Liver (tissue), 9 donors: ENCODE measurements around the gene SCAF1. TPM values are rescaled to one million over a fixed set of nuclear protein-coding genes. Genes with fewer than 3 reads are reported as not detected.

Source experiments
- DNase-seq: peaks from one replicate; pipeline ENCODE4 v3.0.0-alpha.2; 2017; ENCODE audit warnings: low spot score
- H3K27ac ChIP-seq, 2 donors: one replicate each; pipeline ENCODE4 v1.7.0; 2013; ENCODE audit warnings: inconsistent platforms in 2 of 2, low read length in 2 of 2, control low read depth in 1 of 2, low read depth in 1 of 2, mild to moderate bottlenecking in 1 of 2
- H3K27me3 ChIP-seq, 4 donors: one replicate each; pipeline versions ENCODE4 v1.6.1 to v1.7.0; 2013; ENCODE audit warnings: low read length in 3 of 4, inconsistent platforms in 1 of 4, mild to moderate bottlenecking in 1 of 4, moderate library complexity in 1 of 4; ENCODE audit not compliant: control insufficient read depth in 4 of 4, insufficient read depth in 4 of 4
- H3K36me3 ChIP-seq, 4 donors: one replicate each; pipeline versions ENCODE4 v1.6.1 to v1.7.0; 2013; ENCODE audit warnings: low read length in 3 of 4, mild to moderate bottlenecking in 3 of 4, low read depth in 1 of 4, moderate library complexity in 1 of 4; ENCODE audit not compliant: control insufficient read depth in 4 of 4, insufficient read depth in 3 of 4
- H3K4me1 ChIP-seq, 4 donors: one replicate each; pipeline versions ENCODE4 v1.6.1 to v1.7.0; 2013; ENCODE audit warnings: low read length in 3 of 4, mild to moderate bottlenecking in 3 of 4, moderate library complexity in 1 of 4; ENCODE audit not compliant: control insufficient read depth in 4 of 4, insufficient read depth in 4 of 4
- H3K4me3 ChIP-seq, 3 donors: one replicate each; pipeline versions ENCODE4 v1.6.1 to v1.7.0; 2013; ENCODE audit warnings: low read length in 3 of 3, control low read depth in 1 of 3, low read depth in 1 of 3, mild to moderate bottlenecking in 1 of 3
- H3K9ac ChIP-seq, 2 donors: one replicate each; pipeline ENCODE4 v1.7.0; 2013; ENCODE audit warnings: low read length in 2 of 2, mild to moderate bottlenecking in 2 of 2, moderate library complexity in 2 of 2, control low read depth in 1 of 2, low read depth in 1 of 2
- H3K9me3 ChIP-seq, 4 donors: one replicate each; pipeline versions ENCODE4 v1.6.1 to v1.7.0; 2013; ENCODE audit warnings: low read length in 3 of 4; ENCODE audit not compliant: control insufficient read depth in 4 of 4
- ATF3 ChIP-seq: IDR thresholded peaks from 2 replicates; pipeline ENCODE4 v1.6.1; 2016; ENCODE audit warnings: antibody characterized with exemption
- EGR1 ChIP-seq, 2 donors: IDR thresholded peaks; 2 replicates each; pipeline ENCODE4 v1.6.1; 2016 to 2018; ENCODE audit warnings: antibody characterized with exemption in 2 of 2, low read depth in 2 of 2
- FOXA1 ChIP-seq: IDR thresholded peaks from 2 replicates; pipeline ENCODE4 v1.6.1; 2016; ENCODE audit warnings: antibody characterized with exemption
- FOXA2 ChIP-seq: IDR thresholded peaks from 2 replicates; pipeline ENCODE4 v1.6.1; 2016; ENCODE audit warnings: antibody characterized with exemption
- GABPA ChIP-seq, 2 donors: IDR thresholded peaks in 1 of 2; conservative IDR thresholded peaks in 1 of 2; 2 replicates each; pipeline ENCODE4 v1.6.1; 2016; ENCODE audit warnings: antibody characterized with exemption in 2 of 2, mild to moderate bottlenecking in 1 of 2, moderate library complexity in 1 of 2
- HNF4A ChIP-seq, 2 donors: conservative IDR thresholded peaks; 2 replicates each; pipeline ENCODE4 v1.6.1; 2016; ENCODE audit warnings: antibody characterized with exemption in 2 of 2, mild to moderate bottlenecking in 2 of 2
- HNF4G ChIP-seq: IDR thresholded peaks from 2 replicates; pipeline ENCODE4 v1.6.1; 2016; ENCODE audit warnings: antibody characterized with exemption
- JUND ChIP-seq, 2 donors: IDR thresholded peaks; 2 replicates each; pipeline ENCODE4 v1.6.1; 2016; ENCODE audit warnings: antibody characterized with exemption in 2 of 2
- MAX ChIP-seq: IDR thresholded peaks from 2 replicates; pipeline ENCODE4 v1.6.1; 2016; ENCODE audit warnings: antibody characterized with exemption
- NR2F2 ChIP-seq: IDR thresholded peaks from 2 replicates; pipeline ENCODE4 v1.6.1; 2016; ENCODE audit warnings: antibody characterized with exemption
- RAD21 ChIP-seq, 2 donors: IDR thresholded peaks; 2 replicates each; pipeline ENCODE4 v1.6.1; 2016; ENCODE audit warnings: antibody characterized with exemption in 2 of 2, mild to moderate bottlenecking in 2 of 2
- REST ChIP-seq: IDR thresholded peaks from 2 replicates; pipeline ENCODE4 v1.6.1; 2016; ENCODE audit warnings: antibody characterized with exemption, mild to moderate bottlenecking
- RXRA ChIP-seq, 2 donors: IDR thresholded peaks; 2 replicates each; pipeline ENCODE4 v1.6.1; 2017 to 2018; ENCODE audit warnings: antibody characterized with exemption in 2 of 2, mild to moderate bottlenecking in 1 of 2
- SP1 ChIP-seq: IDR thresholded peaks from 2 replicates; pipeline ENCODE4 v1.6.1; 2018; ENCODE audit warnings: antibody characterized with exemption, mild to moderate bottlenecking
- TAF1 ChIP-seq: conservative IDR thresholded peaks from 2 replicates; pipeline ENCODE4 v1.6.1; 2016; ENCODE audit warnings: antibody characterized with exemption, mild to moderate bottlenecking
- YY1 ChIP-seq: IDR thresholded peaks from 2 replicates; pipeline ENCODE4 v1.6.1; 2016; ENCODE audit warnings: antibody characterized with exemption, mild to moderate bottlenecking
- WGBS: extraction: QIAGEN DNeasy Blood & Tissue Kit; methylation state at CpG from one replicate; pipeline ENCODE4 v1.1.7; 2013; 5-methylcytosine and 5-hydroxymethylcytosine counted together
- polyA plus RNA-seq, 2 donors: library from polyadenylated mRNA; stranded (reverse) in 1 of 2; unstranded in 1 of 2; fragments of 200-250 nt in 1 of 2; fragments of >200 nt in 1 of 2; fragmentation: Nextera tagmentation in 1 of 2; extraction: Ambion mirVana in 1 of 2; gene quantifications; one replicate each; pipeline versions ENCODE4 v1.2.1 to v1.2.3, GENCODE V29; 2013 to 2015
- total RNA-seq, 2 donors: library from RNA; depleted of rRNA; stranded (reverse); fragments of >200 nt; gene quantifications; one replicate each; pipeline ENCODE4 v1.2.3, GENCODE V29; 2014
- TF ChIP-seq, protein P1 (sequence below): IDR thresholded peaks from 2 replicates; pipeline ENCODE4 v1.6.1; 2016; ENCODE audit warnings: antibody characterized with exemption
- TF ChIP-seq, protein P2 (sequence below): fragments of 150-350 bp; IDR thresholded peaks from 2 replicates; pipeline ENCODE4 v1.5.1; 2017; ENCODE audit warnings: improper control_type of control experiment, low read depth, low read length; ENCODE audit not compliant: missing input control
- donor health status: healthy.
- donor health status: healthy.
- donor health status: healthy.
- donor health status: healthy.
- donor health status: healthy.

The SCAF1 gene
- total and polyA plus RNA-seq, 4 donors: 4.6 to 17.6 (median 9.9) TPM

GRCh38 chr19:49676784-49677230, 34.8 kb downstream of the SCAF1 start:
- Histone ChIP-seq H3K9me3 (no peaks in the 10 kb centered on the region), H3K36me3 (peaks cover 0 to 2% (median 2%) of the 10 kb centered on the region in 4 donors), H3K4me3 (peak overlapping the region; percentile 74 to 94 (median 85)), H3K27ac (peak overlapping the region; percentile 91 to 93), H3K4me1 (peaks cover 2 to 42% (median 24%) of the 10 kb centered on the region in 4 donors), H3K27me3 (no peaks in the 10 kb centered on the region), H3K9ac (peak overlapping the region; percentile 73 to 82)
- under 1% methylated on average over 34 of the region's 34 CpGs for WGBS
- peak; percentile 99 for DNase-seq
- TF ChIP-seq FOXA2: no peak
- no peak for TF ChIP-seq FOXA1
- TF ChIP-seq EGR1 (IDR thresholded peaks at IDR 0.05; ENCODE audit: low read depth in 2 of 2): peak; percentile 93 to 95
- TF ChIP-seq RXRA (IDR thresholded peaks at IDR 0.05): peak in 1 of 2 donors; percentile 67
- no peak for TF ChIP-seq HNF4G
- TF ChIP-seq ATF3: no peak
- TF ChIP-seq JUND (IDR thresholded peaks at IDR 0.05): peak; percentile 11 to 48
- peak; percentile 58 to 86 for TF ChIP-seq GABPA (IDR thresholded peaks at IDR 0.05 in 1 of 2, conservative IDR thresholded peaks at IDR 0.05 in 1 of 2)
- no peak for TF ChIP-seq MAX
- TF ChIP-seq RAD21 (IDR thresholded peaks at IDR 0.05): no peak
- peak; percentile 96 for TF ChIP-seq SP1
- TF ChIP-seq REST: peak; percentile 44
- no peak for TF ChIP-seq NR2F2
- peak in 1 of 2 donors; percentile 65 for TF ChIP-seq HNF4A (conservative IDR thresholded peaks at IDR 0.05)
- TF ChIP-seq, protein P1, sequence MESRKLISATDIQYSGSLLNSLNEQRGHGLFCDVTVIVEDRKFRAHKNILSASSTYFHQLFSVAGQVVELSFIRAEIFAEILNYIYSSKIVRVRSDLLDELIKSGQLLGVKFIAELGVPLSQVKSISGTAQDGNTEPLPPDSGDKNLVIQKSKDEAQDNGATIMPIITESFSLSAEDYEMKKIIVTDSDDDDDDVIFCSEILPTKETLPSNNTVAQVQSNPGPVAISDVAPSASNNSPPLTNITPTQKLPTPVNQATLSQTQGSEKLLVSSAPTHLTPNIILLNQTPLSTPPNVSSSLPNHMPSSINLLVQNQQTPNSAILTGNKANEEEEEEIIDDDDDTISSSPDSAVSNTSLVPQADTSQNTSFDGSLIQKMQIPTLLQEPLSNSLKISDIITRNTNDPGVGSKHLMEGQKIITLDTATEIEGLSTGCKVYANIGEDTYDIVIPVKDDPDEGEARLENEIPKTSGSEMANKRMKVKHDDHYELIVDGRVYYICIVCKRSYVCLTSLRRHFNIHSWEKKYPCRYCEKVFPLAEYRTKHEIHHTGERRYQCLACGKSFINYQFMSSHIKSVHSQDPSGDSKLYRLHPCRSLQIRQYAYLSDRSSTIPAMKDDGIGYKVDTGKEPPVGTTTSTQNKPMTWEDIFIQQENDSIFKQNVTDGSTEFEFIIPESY: peak; percentile 39
- TF ChIP-seq TAF1: no peak
- peak; percentile 88 for TF ChIP-seq YY1
- TF ChIP-seq, protein P2, sequence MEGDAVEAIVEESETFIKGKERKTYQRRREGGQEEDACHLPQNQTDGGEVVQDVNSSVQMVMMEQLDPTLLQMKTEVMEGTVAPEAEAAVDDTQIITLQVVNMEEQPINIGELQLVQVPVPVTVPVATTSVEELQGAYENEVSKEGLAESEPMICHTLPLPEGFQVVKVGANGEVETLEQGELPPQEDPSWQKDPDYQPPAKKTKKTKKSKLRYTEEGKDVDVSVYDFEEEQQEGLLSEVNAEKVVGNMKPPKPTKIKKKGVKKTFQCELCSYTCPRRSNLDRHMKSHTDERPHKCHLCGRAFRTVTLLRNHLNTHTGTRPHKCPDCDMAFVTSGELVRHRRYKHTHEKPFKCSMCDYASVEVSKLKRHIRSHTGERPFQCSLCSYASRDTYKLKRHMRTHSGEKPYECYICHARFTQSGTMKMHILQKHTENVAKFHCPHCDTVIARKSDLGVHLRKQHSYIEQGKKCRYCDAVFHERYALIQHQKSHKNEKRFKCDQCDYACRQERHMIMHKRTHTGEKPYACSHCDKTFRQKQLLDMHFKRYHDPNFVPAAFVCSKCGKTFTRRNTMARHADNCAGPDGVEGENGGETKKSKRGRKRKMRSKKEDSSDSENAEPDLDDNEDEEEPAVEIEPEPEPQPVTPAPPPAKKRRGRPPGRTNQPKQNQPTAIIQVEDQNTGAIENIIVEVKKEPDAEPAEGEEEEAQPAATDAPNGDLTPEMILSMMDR: no peak
